Calu3 (cell line): ENCODE measurements around the gene IBTK. TPM values are rescaled to one million over a fixed set of nuclear protein-coding genes. Genes with fewer than 3 reads are reported as not detected.
"Not testable (repeated sequence)": the region's sequence is repeated elsewhere in the genome, so short reads cannot be mapped to it uniquely, and the experiment has no call there.

ENCODE experiments used
- Bru-seq: library from RNA; stranded (reverse); fragments of 400-500 nt; gene quantifications from one replicate; lab custom pipeline; 2021; lab: Mats Ljungman, UMichigan
- BruChase-seq, 2 experiments: library from RNA; stranded (reverse); fragments of 400-500 nt; gene quantifications; one replicate each; lab custom pipeline; 2021; lab: Mats Ljungman, UMichigan
- BruUV-seq: library from RNA; stranded (reverse); fragments of 400-500 nt; replicated peaks from 2 replicates; lab custom pipeline; 2021; lab: Mats Ljungman, UMichigan
- CTCF ChIA-PET: fragments of 300-600 bp; sonication (Branson Sonifier 250); formaldehyde crosslinking; loops from one replicate; lab custom pipeline; 2022; ENCODE audit warnings: antibody characterized with exemption; lab: Charles Lee
- DNase-seq: peaks from one replicate; pipeline ENCODE4 v3.0.0; 2022
- H3K27ac Mint-ChIP-seq: one replicate; pipeline ENCODE4 v1.8.0; 2022; ENCODE audit warnings: mixed read lengths; ENCODE audit not compliant: unreplicated experiment
- H3K27me3 Mint-ChIP-seq: one replicate; pipeline ENCODE4 v1.8.0; 2022; ENCODE audit warnings: mixed read lengths; ENCODE audit not compliant: unreplicated experiment
- H3K36me3 Mint-ChIP-seq: one replicate; pipeline ENCODE4 v1.8.0; 2022; ENCODE audit warnings: mild to moderate bottlenecking, moderate library complexity, mixed read lengths; ENCODE audit not compliant: insufficient read depth, unreplicated experiment
- H3K4me1 Mint-ChIP-seq: one replicate; pipeline ENCODE4 v1.8.0; 2022; ENCODE audit warnings: mild to moderate bottlenecking, low read depth, mixed read lengths; ENCODE audit not compliant: unreplicated experiment
- H3K4me3 Mint-ChIP-seq: one replicate; pipeline ENCODE4 v1.8.0; 2022; ENCODE audit warnings: mild to moderate bottlenecking, low read depth, moderate library complexity, mixed read lengths; ENCODE audit not compliant: unreplicated experiment
- H3K9me3 Mint-ChIP-seq: one replicate; pipeline ENCODE4 v1.8.0; 2022; ENCODE audit warnings: low read depth, mixed read lengths; ENCODE audit not compliant: unreplicated experiment
- CTCF ChIP-seq: fragments of 200-600 bp; IDR thresholded peaks from one replicate; pipeline ENCODE4 v1.8.0; 2022; ENCODE audit warnings: antibody characterized with exemption; ENCODE audit not compliant: unreplicated experiment
- intact Hi-C: fragments of 100-400 bp; cut with micrococcal nuclease; formaldehyde crosslinking; loops from one replicate; pipeline ENCODE4 v1.10.0; 2022; ENCODE audit not compliant: unreplicated experiment
- long read RNA-seq: library from polyadenylated mRNA; stranded (forward); transcript quantifications from one replicate; pipeline ENCODE4 v2.0.0, GENCODE V29; 2022
- total RNA-seq: library from RNA; stranded (reverse); gene quantifications from 2 replicates; pipeline ENCODE4 v1.2.3, GENCODE V29; 2022

IBTK gene
- total RNA-seq, result 48.3 and 54.9 TPM in 2 replicates
- Bru-seq, nascent RNA, result percentile 95 among the genes with signal in this experiment
- percentile 88 among the genes with signal in this experiment for BruChase-seq, experiment 1, labeled RNA remaining after a 6-hour chase
- BruChase-seq, experiment 2, labeled RNA remaining after a 2-hour chase, result percentile 88 among the genes with signal in this experiment
- long read RNA-seq, full-length matches to known transcripts, result 14 of 39 reads
- long read RNA-seq, partial matches to known transcripts, result 9 of 39 reads
- long read RNA-seq, other reads (novel, unspliced or antisense), result 16 of 39 reads

GRCh38 chr6:82247505-82248272 is at the start of gene IBTK:
Gene IBTK (minus strand): TSS chr6:82247744. CDS start chr6:82240486, 7,258 bp downstream.
- H3K9me3 Mint-ChIP-seq, result no peaks in the 10 kb centered on the region
- no peak for TF ChIP-seq CTCF
- intact Hi-C loops, result loop anchor here (5.0 kb wide), 1 partner anchor 945 kb away; the partner anchor contains the start of genes PGM3 and RWDD2A
- no peaks in the 10 kb centered on the region for H3K27me3 Mint-ChIP-seq
- peaks cover 19% of the 10 kb centered on the region for H3K4me1 Mint-ChIP-seq
- peak; percentile 95 for DNase-seq
- H3K36me3 Mint-ChIP-seq, result peaks cover 41% of the 10 kb centered on the region
- no TSS peak for BruUV-seq
- peak within 1 kb of the TSS; percentile 99 for H3K27ac Mint-ChIP-seq
- CTCF ChIA-PET, result interaction anchor here (0.8 to 1.4 kb wide), 3 partner anchors 11 to 818 kb away, joined by 3 to 8 read pairs (median 7); partner anchors contain the start of gene UBE3D
- H3K4me3 Mint-ChIP-seq, result peak within 1 kb of the TSS; percentile 90

- Mint-ChIP-seq H3K27me3 (peaks cover 7% of the 10 kb centered on the region), H3K4me3 (no peak overlapping the region), H3K27ac (no peak overlapping the region), H3K4me1 (no peaks in the 10 kb centered on the region), H3K36me3 (no peaks in the 10 kb centered on the region), H3K9me3 (peaks cover 4% of the 10 kb centered on the region)
- intact Hi-C loops, result no loop called here
- DNase-seq, result no peak
- BruUV-seq, result no TSS peak
- no peak for TF ChIP-seq CTCF
- CTCF ChIA-PET, result no interaction called here
These were observed 36.3 kb upstream of the IBTK start for GRCh38 chr6:82283771-82284410.

GRCh38 chr6:82281550-82281949 is 34.0 kb upstream of the IBTK start:
- H3K27me3 Mint-ChIP-seq, H3K9me3 Mint-ChIP-seq, H3K4me3 Mint-ChIP-seq, H3K36me3 Mint-ChIP-seq, H3K4me1 Mint-ChIP-seq, intact Hi-C loops, BruUV-seq, H3K27ac Mint-ChIP-seq, DNase-seq: not testable (repeated sequence)
- CTCF ChIA-PET, result interaction anchor here (0.7 kb wide), 1 partner anchor 16 kb away, joined by 3 read pairs; no protein-coding TSS in a partner anchor

- CTCF ChIA-PET, result no interaction called here
- intact Hi-C loops, result no loop called here
- Mint-ChIP-seq H3K4me3 (no peak overlapping the region), H3K27ac (no peak overlapping the region), H3K9me3 (peaks cover 4% of the 10 kb centered on the region), H3K4me1 (no peaks in the 10 kb centered on the region), H3K36me3 (no peaks in the 10 kb centered on the region), H3K27me3 (peaks cover 7% of the 10 kb centered on the region)
- BruUV-seq, result no TSS peak
- no peak for TF ChIP-seq CTCF
- DNase-seq, result no peak
These were observed 30.1 kb upstream of the IBTK start for GRCh38 chr6:82277686-82278085.
